ENCODE measurements around the gene CADPS. TPM values are rescaled to one million over a fixed set of nuclear protein-coding genes. Genes with fewer than 3 reads are reported as not detected.

CADPS gene
- total and polyA plus RNA-seq, 9 of the 15 experiments (the other 6 are each of a cell fraction or from before 2014, with no cell fraction given) = not detected

GRCh38 chr3:62557983-62558382 is 317.2 kb downstream of the CADPS start:
- H3K79me2 ChIP-seq (ENCODE audit: control insufficient read depth, insufficient read depth, low read length) = no peaks in the 10 kb centered on the region
- ATAC-seq (no peak), DNase-seq (ENCODE audit: extremely low read depth in 1 of 4, low spot score in 3 of 4) (no peak), FAIRE-seq (no peak)
- H3K4me2 ChIP-seq (ENCODE audit: insufficient read depth, low read length) = no peak overlapping the region
- H3K4me1 ChIP-seq (replicated peaks in 1 of 2; ENCODE audit: control insufficient read depth in 2 of 2, insufficient read depth in 2 of 2, low read length in 2 of 2) = no peaks in the 10 kb centered on the region
- WGBS (ENCODE audit: insufficient coverage, low coverage, missing lambda C conversion rate) = 0% methylated on average over 1 of the region's 5 CpGs
- ChIA-PET CTCF (ENCODE audit: low intra/inter-chr PET ratio) (interaction anchor here (1.1 kb wide), 1 partner anchor 357 kb away, joined by 3 read pairs; no protein-coding TSS in a partner anchor), POLR2A (no interaction called here)
- TF ChIP-seq PYGO2 (tag; IDR thresholded peaks at IDR 0.05) (no peak), RFX5 (IDR thresholded peaks at IDR 0.05; ENCODE audit: low read depth, low read length) (no peak), RBM17 (IDR thresholded peaks at IDR 0.05; ENCODE audit: borderline replicate concordance, low read depth, low read length) (no peak), ZNF124 (CRISPR knock-in tag; IDR thresholded peaks at IDR 0.05) (no peak), ZNF639 (CRISPR knock-in tag; conservative IDR thresholded peaks at IDR 0.05 in 1 of 2, IDR thresholded peaks at IDR 0.05 in 1 of 2) (no peak), ZNF449 (CRISPR knock-in tag; IDR thresholded peaks at IDR 0.05) (no peak), SIRT6 (IDR thresholded peaks at IDR 0.05; ENCODE audit: low read depth, low read length) (no peak), ZNF311 (CRISPR knock-in tag; IDR thresholded peaks at IDR 0.05) (no peak), NFYB (IDR thresholded peaks at IDR 0.05; ENCODE audit: extremely low read depth, insufficient read length) (no peak), MCM5 (IDR thresholded peaks at IDR 0.05; ENCODE audit: low read depth) (no peak), HDAC1 (IDR thresholded peaks at IDR 0.05) (no peak), GABPB1 (CRISPR knock-in tag; IDR thresholded peaks at IDR 0.05) (no peak), HMGN3 (IDR thresholded peaks at IDR 0.05; ENCODE audit: borderline replicate concordance, extremely low read depth, insufficient read length, low read depth, low read length) (no peak), NFRKB (IDR thresholded peaks at IDR 0.05; ENCODE audit: low read depth) (no peak), SRSF9 (IDR thresholded peaks at IDR 0.05; ENCODE audit: borderline replicate concordance, low read depth, low read length) (no peak), TSC22D4 (tag; IDR thresholded peaks at IDR 0.05) (no peak), ZNF274 (IDR thresholded peaks at IDR 0.05; ENCODE audit: borderline replicate concordance, low read depth, low read length) (no peak), SRF (CRISPR knock-in tag; IDR thresholded peaks at IDR 0.05) (no peak)
- no peaks in the 10 kb centered on the region for H3K9me3 ChIP-seq (replicated peaks; ENCODE audit: control insufficient read depth, insufficient read depth, low read depth, low read length)
- no peaks in the 10 kb centered on the region for H3K27me3 ChIP-seq (ENCODE audit: control insufficient read depth in 2 of 2, insufficient read depth in 2 of 2, low read length in 2 of 2)
- H3K9ac ChIP-seq (ENCODE audit: insufficient read depth in 1 of 2, low read depth in 2 of 2, low read length in 2 of 2) = no peak overlapping the region
- H3K9me1 ChIP-seq (ENCODE audit: control insufficient read depth, insufficient read depth, low read length) = no peaks in the 10 kb centered on the region
- H4K20me1 ChIP-seq (replicated peaks; ENCODE audit: control insufficient read depth, insufficient read depth, low read length) = no peaks in the 10 kb centered on the region
- no TSS peak for BruUV-seq (replicated peaks)
- no peak overlapping the region for H2AFZ ChIP-seq (ENCODE audit: low read depth, low read length)
- in situ Hi-C loops (cut with MboI) (loop anchor here (10.0 kb wide), 1 partner anchor 223 kb away; no protein-coding TSS in a partner anchor), intact Hi-C loops (cut with micrococcal nuclease) (loop anchor here (2.0 kb wide), 2 partner anchors 225 to 357 kb away; no protein-coding TSS in a partner anchor)
- H3K4me3 ChIP-seq = no peak overlapping the region
- no peaks in the 10 kb centered on the region for H3K36me3 ChIP-seq (ENCODE audit: control insufficient read depth, insufficient read depth, low read length)
- no peak overlapping the region for H3K27ac ChIP-seq (ENCODE audit: extremely low read depth, low read depth, low read length)

All from K562 (cell line).